ENCODE data around the gene EPHA1. TPM values are rescaled to one million over a fixed set of nuclear protein-coding genes. Genes with fewer than 3 reads are reported as not detected.

Gene EPHA1
- 0.12 and 0.33 TPM in 2 replicates for total RNA-seq

GRCh38 chr7:143408686-143409561 lies at the start of gene EPHA1:
Gene EPHA1 (minus strand): TSS chr7:143408856. CDS start chr7:143408805, 51 bp downstream.

GRCh38 chr7:143443153-143443552 lies 34.5 kb upstream of the EPHA1 start, which contains the start of gene TAS2R60:
Gene TAS2R60 (plus strand): TSS chr7:143443453. CDS start chr7:143443453, 0 bp downstream.

DNA sequence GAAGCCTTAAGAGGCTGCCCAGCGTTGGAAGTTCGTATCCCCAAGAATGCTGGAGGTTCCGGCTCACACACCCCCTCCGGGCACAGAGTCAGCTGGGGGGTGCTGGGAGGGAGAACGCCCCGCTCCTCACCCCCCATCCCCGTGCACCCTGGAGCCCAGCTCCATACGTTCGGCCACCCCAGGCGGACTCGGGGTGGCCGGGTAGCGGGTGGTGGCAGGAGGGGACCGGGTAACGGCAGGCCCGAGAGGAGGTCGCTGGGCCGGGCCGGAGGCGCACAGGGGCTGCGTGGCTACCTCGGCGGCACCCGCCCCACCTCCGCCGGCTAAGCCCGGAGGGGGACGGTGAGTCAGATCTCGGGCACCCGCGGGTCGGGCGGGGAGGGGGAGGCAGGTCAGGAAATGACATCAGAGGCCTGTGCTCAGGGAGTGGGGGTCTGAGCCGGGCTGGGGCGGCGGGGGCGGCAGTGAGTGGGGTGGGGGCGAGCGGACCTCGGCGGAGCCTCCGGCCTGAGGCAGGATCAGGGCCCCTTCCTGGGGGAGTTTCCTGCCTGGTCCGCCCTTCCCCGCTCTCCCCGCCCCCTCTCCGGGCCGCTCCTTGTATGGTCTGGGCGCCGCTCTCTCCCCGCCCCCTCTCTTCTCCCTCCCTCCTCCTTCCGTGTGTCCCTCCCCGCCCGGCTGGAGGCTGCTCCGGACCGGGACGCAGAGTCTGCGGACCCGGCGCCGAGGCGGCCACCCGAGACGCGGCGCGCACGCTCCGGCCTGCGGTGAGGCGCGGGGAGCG lies 27.8 kb downstream of the EPHA1 start, which contains the start of gene ZYX:
TSS of gene ZYX (plus strand) at position 700 of the 781 bp plus-strand sequence. CDS start 227 bp downstream, outside the sequence.

DNA sequence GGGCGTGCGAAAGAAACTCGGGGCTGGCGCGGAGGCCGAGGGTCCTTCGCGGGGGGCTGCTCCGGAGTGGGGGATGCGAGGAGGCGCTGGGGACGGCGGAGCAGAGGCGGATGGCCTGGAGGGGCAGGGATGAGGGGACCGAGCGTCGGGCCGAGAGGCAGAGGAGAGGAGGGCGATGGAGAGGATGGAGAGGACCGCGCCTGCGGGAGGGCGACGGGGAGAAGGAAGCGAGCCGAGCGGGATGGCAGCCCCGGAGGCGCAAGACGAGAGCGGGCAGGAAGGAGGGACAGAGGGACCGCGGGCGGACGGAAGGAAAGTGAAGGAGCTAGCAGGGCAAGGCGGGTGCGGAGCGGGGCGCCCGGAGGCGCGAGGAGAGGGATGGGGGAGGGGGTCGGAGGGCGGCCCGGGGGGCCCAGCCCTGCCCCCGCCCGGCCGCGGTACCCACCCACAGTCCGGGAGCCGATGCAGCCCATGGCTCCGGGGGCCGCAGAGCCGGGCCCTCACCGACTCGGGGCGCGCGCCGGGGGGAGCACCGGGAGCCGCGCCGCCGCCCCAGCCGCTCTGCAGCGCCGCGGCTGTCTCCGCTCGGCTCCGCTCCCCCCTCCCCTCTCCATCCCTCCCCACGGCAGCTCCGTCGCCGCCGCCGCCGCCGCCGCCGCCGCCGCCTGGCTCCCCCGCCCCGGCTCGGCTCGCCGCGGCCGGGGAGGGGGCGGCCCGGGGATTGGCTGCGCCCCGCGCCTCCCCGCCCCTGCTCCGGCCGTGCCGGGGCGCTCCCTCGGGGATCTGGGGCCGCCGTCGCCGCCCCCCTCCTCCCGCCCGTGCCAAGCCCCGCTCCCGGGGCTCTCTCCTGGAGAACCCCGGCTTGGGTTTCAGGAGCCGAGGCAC lies 46.3 kb downstream of the EPHA1 start, which contains the start of gene FAM131B:
TSS of gene FAM131B (minus strand) at position 583 of the 885 bp plus-strand sequence. CDS start at position 473, 110 bp downstream.

Other genes starting within 250 kb of the EPHA1 start
- not detected in 2 replicates for gene TAS2R39, start 225.4 kb downstream of the EPHA1 start, total RNA-seq
- gene TAS2R40, start 186.8 kb downstream of the EPHA1 start, total RNA-seq: not detected in 2 replicates
- gene GSTK1, start 145.4 kb downstream of the EPHA1 start, total RNA-seq: 55.4 and 84.5 TPM in 2 replicates
- gene TMEM139, start 123.9 kb downstream of the EPHA1 start, total RNA-seq: under 0.01 TPM in 1 of 2 replicates, not detected in the other
- 11.2 and 15.7 TPM in 2 replicates for gene CASP2, start 120.5 kb downstream of the EPHA1 start, total RNA-seq
- gene CLCN1, start 92.7 kb downstream of the EPHA1 start, total RNA-seq: not detected in 2 replicates
- gene FAM131B, start 46.1 kb downstream of the EPHA1 start, total RNA-seq: 2.3 and 4.1 TPM in 2 replicates
- 36.1 and 37.0 TPM in 2 replicates for gene ZYX, start 27.5 kb downstream of the EPHA1 start, total RNA-seq
- 0.11 TPM in 1 of 2 replicates, not detected in the other for gene TAS2R60, start 34.6 kb upstream of the EPHA1 start, total RNA-seq
- not detected in 2 replicates for gene TAS2R41, start 69.0 kb upstream of the EPHA1 start, total RNA-seq
- 0.75 TPM in 1 of 2 replicates, not detected in the other for gene CTAGE15, start 162.9 kb upstream of the EPHA1 start, total RNA-seq
- gene TCAF2, start 212.1 kb upstream of the EPHA1 start, total RNA-seq: 1.4 and 1.9 TPM in 2 replicates

Measured in uterine smooth muscle cell (primary cell).